ENCODE results near the gene ATG14.
"Not testable (repeated sequence)": the region's sequence is repeated elsewhere in the genome, so short reads cannot be mapped to it uniquely, and the experiment has no call there.

The ATG14 gene

DNA sequence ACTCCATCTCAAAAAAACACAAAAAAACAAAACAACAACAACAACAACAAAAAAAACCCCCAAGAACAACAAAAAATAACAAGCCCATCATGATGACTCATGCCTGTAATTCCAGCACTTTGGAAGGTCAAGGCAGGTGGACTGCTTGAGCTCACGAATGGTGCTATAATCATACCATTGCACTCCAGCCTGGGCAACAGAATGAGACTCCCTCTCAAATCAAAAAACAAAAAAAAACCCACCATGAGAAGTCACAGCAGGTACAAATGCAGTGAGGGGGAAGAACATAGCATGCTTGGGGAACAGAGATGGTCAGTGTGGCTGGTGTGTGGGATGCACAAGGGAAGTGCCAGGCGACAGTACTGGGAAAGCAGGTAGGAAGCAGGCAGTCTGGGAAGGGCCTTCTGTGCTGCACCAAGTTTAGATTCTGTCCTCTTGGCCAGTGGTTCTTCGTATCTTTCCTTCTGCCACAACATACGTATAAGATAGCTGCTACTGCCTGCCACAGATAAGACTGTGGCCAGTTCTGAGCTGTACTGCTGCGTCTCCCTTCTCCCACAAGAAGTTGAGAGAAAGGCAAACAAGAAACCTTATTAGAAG is 28.0 kb downstream of the ATG14 start:
- DNase-seq: no peak

DNA sequence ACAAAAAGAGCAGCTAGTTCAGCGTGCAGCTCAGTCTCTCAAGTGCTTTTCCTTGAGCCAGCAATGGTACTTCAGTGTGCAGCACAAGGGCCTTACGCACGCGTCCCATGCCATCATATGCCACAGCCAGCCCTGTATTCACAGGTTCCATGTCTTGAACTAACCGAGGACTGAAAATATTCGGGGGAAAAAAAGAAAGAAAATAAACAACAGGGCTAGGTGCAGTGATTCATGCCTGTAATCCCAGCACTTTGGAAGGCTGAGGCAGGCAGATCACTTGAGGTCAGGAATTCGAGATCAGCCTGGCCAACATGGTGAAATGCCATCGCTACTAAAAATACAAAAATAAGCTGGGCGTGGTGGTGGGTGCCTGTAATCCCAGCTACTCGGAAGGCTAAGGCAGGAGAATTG is 28.6 kb downstream of the ATG14 start:
- not testable (repeated sequence) for DNase-seq

DNA sequence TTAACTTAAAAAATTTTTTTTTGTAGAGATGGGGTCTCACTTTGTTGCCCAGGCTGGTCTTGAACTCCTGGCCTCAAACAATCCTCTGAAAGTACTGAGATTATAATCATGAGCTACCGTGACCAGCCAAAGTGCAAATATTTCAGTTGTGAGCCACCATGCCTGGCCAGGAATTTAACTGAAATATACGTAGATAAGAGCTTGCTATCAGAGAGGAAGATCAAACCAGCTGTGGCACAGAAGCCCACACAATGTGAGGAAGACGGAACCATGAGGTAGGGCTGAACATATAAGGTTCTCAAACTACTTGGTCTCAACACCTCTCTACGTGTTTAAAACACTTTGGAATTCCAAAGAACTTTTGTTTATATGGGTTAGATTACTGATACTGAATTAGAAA is 29.1 kb downstream of the ATG14 start:
- no peak for DNase-seq

GRCh38 chr14:55381561-55381960 is 30.1 kb downstream of the ATG14 start:
- DNase-seq: no peak

DNA sequence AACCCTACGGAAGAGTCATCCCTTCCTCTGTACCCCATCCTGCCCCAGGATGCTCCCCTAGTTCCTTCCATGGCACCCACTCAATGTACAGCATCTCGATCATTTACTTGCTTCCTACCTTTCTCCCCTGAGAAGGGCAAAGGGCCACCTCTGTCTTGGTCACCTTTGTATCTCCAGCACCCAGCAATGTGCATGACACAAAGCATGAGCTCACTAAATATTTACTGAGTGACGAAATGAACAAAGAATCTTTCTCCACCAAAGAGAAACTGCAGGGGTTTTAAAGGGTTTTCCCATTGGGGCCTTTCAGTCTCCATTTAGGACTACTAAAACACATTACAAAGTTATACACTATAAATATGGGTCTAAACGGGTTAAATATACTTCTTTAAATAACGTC is 30.6 kb downstream of the ATG14 start:
- DNase-seq: no peak

DNA sequence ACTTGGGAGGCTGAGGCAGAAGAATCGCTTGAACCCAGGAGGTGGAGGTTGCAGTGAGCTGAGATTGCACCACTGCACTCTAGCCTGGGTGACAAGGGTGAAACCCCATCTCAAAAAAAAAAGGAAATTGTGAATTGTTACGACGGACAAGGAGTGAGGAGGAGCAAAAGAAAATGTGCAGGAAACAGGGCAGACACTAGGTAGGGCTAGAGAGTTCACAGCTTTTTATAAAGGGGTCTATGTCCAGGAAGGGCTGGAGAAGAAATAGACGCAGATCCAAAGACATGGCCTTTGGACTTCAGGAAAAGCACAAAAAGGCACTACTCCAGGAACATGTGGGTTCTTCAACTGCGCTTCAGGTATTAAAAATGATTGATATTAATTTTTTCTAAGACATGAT is 34.4 kb downstream of the ATG14 start:
- no peak for DNase-seq

GRCh38 chr14:55374771-55375170 is 36.9 kb downstream of the ATG14 start:
- DNase-seq: no peak

GRCh38 chr14:55373784-55374705 is 37.6 kb downstream of the ATG14 start:
- no peak for DNase-seq

- no peak for DNase-seq
These were observed 38.8 kb downstream of the ATG14 start for GRCh38 chr14:55372825-55373224.

GRCh38 chr14:55372423-55372822 is 39.2 kb downstream of the ATG14 start:
- DNase-seq: no peak

DNA sequence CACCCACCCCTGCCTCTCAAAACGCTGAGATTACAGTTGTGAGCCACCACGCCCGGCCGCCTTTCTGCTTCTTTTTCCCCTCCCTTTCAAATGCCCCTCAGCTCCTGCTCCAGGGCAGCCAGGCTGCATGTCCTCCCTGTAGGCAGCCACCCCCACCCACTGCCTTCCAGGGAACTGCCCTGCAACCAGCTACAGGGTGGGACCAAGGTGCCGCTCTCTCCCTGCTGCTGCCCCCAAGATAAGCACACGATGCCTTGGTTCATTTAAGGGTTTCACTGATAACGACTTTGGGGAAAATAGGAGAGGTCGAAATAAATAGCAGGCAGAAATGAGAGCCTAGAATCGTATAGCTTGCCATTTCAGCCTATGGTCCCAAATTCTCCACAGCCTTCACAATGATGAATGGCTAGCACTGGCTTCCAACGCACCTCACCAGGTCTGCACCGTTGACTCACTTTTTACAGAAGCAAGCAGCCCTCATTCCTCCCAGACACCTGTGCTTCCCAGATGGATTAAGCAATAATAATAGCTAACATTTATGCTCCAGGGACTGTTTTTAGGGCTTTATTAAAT is 40.7 kb downstream of the ATG14 start:
- no peak for DNase-seq

- no peak for DNase-seq
These were observed 45.4 kb downstream of the ATG14 start for GRCh38 chr14:55366271-55366670.

GRCh38 chr14:55361190-55361589 is 50.4 kb downstream of the ATG14 start:
- DNase-seq: no peak

GRCh38 chr14:55359307-55359706 is 52.3 kb downstream of the ATG14 start:
- DNase-seq: no peak

GRCh38 chr14:55356913-55357312 is 54.7 kb downstream of the ATG14 start:
- no peak for DNase-seq

DNA sequence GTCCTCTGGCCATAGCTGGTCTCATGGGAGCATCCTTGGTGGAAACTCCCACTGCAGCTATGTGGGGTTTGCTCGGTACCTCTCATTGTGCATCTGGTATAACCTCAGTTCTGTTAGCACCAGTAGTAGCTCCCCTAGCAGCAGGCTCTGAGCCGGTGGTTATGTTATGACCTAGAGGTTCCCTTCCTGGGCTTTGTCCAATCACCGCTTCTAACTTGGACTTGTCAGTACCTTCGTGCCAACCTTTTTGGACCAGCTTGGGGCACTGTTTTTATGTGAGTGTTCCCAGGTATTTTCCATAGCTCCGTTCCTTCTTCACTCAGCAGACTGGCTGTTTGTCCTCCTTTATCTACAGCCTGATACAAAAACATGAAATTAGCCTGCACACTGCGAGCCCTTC is 55.7 kb downstream of the ATG14 start:
- no peak for DNase-seq

GRCh38 chr14:55354500-55354899 is 57.1 kb downstream of the ATG14 start:
- peak; percentile 34 to 46 for DNase-seq

DNA sequence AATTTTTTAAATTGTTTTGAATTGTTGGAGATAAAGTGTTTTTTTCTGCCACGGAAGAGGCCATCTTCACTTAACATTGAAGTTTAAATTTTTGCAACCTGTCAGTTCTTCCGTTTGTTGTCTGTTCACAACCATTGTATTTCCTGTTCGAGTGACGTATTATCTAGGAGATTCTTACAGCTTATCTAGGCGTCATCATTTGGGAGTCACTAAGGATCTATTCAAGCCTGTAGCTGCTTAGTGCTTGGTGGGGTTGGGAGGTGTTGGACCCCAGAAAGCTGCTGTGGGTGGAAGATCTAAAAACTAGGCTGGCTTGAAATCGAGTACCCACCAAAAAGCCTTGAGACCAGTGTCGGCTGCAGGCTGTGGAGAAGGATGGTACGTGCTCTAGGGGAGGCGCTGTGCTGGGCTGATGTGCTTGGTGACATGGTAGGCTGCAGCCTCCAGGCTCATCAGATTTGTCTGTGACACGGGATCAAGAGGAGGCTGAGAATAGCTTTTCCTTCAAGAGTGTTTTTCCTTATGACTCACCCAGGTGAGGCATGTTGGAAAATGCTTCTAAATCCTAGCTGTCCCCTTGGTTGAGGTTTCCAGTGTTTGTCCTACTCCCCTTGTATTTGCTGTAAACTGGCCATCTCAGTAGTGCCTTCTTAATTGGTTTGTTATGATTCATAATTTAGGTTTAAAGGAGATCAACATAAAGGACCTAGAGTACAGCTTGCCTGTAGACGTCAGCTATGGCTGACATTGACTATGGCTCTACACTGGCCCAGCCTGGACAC is 57.8 kb downstream of the ATG14 start:
- no peak for DNase-seq

DNA sequence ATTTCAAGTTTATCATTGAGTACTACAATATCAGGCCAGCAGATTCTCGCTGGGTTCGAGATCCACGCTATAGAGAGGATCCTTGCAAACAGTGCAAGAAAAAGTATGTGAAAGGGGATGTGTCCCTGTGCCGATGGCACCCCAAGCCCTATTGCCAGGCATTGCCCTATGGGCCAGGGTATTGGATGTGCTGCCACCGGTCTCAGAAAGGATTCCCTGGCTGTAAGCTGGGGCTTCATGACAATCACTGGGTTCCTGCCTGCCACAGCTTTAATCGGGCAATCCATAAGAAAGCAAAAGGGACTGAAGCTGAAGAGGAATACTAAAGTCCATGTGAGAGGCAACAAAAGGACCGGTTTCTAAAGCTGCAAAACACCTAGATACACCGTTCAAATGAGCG is 59.4 kb downstream of the ATG14 start:
- DNase-seq: no peak

DNA sequence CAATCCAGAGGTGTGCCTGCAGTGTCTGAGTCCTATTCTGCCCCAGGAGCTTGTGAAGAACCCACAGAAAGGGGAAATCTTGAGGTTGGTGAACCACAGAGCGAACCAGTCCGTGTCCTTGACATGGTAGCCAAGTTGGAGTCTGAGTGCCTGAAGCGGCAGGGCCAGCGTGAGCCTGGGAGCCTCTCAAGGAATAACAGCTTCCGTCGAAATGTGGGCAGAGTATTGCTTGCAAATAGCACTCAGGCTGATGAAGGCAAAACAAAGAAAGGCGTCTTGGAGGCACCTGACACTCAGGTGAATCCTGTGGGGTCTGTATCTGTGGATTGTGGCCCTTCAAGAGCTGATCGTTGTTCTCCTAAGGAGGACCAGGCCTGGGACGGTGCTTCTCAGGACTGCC is 60.5 kb downstream of the ATG14 start:
- DNase-seq: no peak

DNA sequence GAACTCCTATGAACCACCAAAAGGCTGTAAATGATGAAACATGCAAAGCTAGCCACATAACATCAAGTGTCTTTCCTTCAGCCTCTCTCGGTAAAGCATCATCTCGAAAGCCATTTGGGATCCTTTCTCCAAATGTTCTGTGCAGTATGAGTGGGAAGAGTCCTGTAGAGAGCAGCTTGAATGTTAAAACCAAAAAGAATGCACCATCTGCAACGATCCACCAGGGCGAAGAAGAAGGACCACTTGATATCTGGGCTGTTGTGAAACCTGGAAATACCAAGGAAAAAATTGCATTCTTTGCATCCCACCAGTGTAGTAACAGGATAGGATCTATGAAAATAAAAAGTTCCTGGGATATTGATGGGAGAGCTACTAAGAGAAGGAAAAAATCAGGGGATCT is 61.2 kb downstream of the ATG14 start:
- peak in 1 of 2 donors; percentile 56 for DNase-seq

DNA sequence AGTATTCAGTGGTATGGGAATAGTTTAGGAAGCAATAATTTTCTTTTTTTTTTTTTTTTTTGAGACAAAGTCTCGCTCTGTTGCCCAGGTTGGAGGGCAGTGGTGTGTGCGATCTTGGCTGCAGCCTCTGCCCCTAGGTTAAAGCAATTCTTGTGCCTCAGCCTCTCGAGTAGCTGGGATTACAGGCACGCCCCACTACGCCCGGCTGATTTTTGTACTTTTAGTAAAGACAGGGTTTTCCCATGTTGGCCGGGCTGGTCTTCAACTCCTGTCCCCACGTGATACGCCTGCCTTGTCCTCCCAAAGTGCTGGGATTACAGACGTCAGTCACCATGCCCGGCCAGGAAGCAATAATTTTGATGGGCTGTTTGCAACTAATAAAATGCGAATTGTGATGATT is 62.1 kb downstream of the ATG14 start:
- no peak for DNase-seq

GRCh38 chr14:55348766-55349453 is 62.7 kb downstream of the ATG14 start:
- no peak for DNase-seq

Measured in hippocampal formation (tissue), 2 donors.